Trophoblast cell (in vitro differentiated cells and primary cell): ENCODE data around the gene MAST4.

Experiments used
- DNase-seq, 2 donors: peaks; one replicate each; pipeline ENCODE4 v3.0.0-alpha.2; 2016
- H2AFZ ChIP-seq: 2 replicates; pipeline ENCODE4 v1.6.1; 2013; ENCODE audit warnings: low read length, moderate library complexity, mild to moderate bottlenecking; ENCODE audit not compliant: insufficient read depth, poor library complexity
- H2AK5ac ChIP-seq: 2 replicates; pipeline ENCODE4 v1.6.1; 2013; ENCODE audit warnings: mild to moderate bottlenecking, low read length
- H2BK120ac ChIP-seq: 2 replicates; pipeline ENCODE4 v1.6.1; 2013; ENCODE audit warnings: low read length, mild to moderate bottlenecking, moderate library complexity; ENCODE audit not compliant: insufficient read depth, poor library complexity
- H2BK12ac ChIP-seq: 2 replicates; pipeline ENCODE4 v1.6.1; 2013; ENCODE audit warnings: mild to moderate bottlenecking, low read length, moderate library complexity
- H2BK5ac ChIP-seq: 2 replicates; pipeline ENCODE4 v1.6.1; 2013; ENCODE audit warnings: low read length, low read depth, moderate library complexity, mild to moderate bottlenecking; ENCODE audit not compliant: poor library complexity
- H3K14ac ChIP-seq: 2 replicates; pipeline ENCODE4 v1.6.1; 2013; ENCODE audit warnings: mild to moderate bottlenecking, low read length
- H3K18ac ChIP-seq: 2 replicates; pipeline ENCODE4 v1.6.1; 2013; ENCODE audit warnings: mild to moderate bottlenecking, low read length
- H3K23ac ChIP-seq: 2 replicates; pipeline ENCODE4 v1.6.1; 2013; ENCODE audit warnings: low read length
- H3K27ac ChIP-seq: 2 replicates; pipeline ENCODE4 v1.5.1; 2013; ENCODE audit warnings: low read depth, mild to moderate bottlenecking, inconsistent platforms, low read length, moderate library complexity
- H3K27me3 ChIP-seq: 2 replicates; pipeline ENCODE4 v1.6.1; 2013; ENCODE audit warnings: inconsistent platforms, mild to moderate bottlenecking, low read length, moderate library complexity; ENCODE audit not compliant: insufficient read depth
- H3K36me3 ChIP-seq, 2 experiments: 1 replicate in 1 of 2; 2 replicates in 1 of 2; pipeline ENCODE4 v1.6.1; 2013; ENCODE audit warnings: low read length in 2 of 2, mild to moderate bottlenecking in 2 of 2, moderate library complexity in 1 of 2; ENCODE audit not compliant: insufficient read depth in 2 of 2, control insufficient read depth in 1 of 2
- H3K4ac ChIP-seq: 2 replicates; pipeline ENCODE4 v1.6.1; 2013; ENCODE audit warnings: low read depth, mild to moderate bottlenecking, low read length, moderate library complexity
- H3K4me1 ChIP-seq, 2 experiments: 1 replicate in 1 of 2; 2 replicates in 1 of 2; pipeline ENCODE4 v1.6.1; 2013; ENCODE audit warnings: low read length in 2 of 2, mild to moderate bottlenecking in 2 of 2, moderate library complexity in 1 of 2; ENCODE audit not compliant: insufficient read depth in 2 of 2, control insufficient read depth in 1 of 2
- H3K4me2 ChIP-seq: 2 replicates; pipeline ENCODE4 v1.6.1; 2013; ENCODE audit warnings: inconsistent platforms, mild to moderate bottlenecking, low read length, moderate library complexity
- H3K4me3 ChIP-seq: 2 replicates; pipeline ENCODE4 v1.5.1; 2013; ENCODE audit warnings: mild to moderate bottlenecking, low read depth, low read length, inconsistent platforms
- H3K79me1 ChIP-seq: one replicate; pipeline ENCODE4 v1.6.1; 2013; ENCODE audit warnings: low read length
- H3K79me2 ChIP-seq: 2 replicates; pipeline ENCODE4 v1.6.1; 2013; ENCODE audit warnings: low read length, mild to moderate bottlenecking; ENCODE audit not compliant: control insufficient read depth, insufficient read depth, poor library complexity
- H3K9ac ChIP-seq: 2 replicates; pipeline ENCODE4 v1.6.1; 2013; ENCODE audit warnings: mild to moderate bottlenecking, low read length
- H3K9me3 ChIP-seq: 2 replicates; pipeline ENCODE4 v1.6.1; 2013; ENCODE audit warnings: low read depth, mild to moderate bottlenecking, control low read depth, inconsistent platforms, low read length; ENCODE audit not compliant: insufficient read depth
- H4K12ac ChIP-seq: 2 replicates; pipeline ENCODE4 v1.6.1; 2013; ENCODE audit warnings: low read depth, mild to moderate bottlenecking, low read length, moderate library complexity
- H4K8ac ChIP-seq: 2 replicates; pipeline ENCODE4 v1.6.1; 2013; ENCODE audit warnings: low read depth, mild to moderate bottlenecking, low read length, moderate library complexity
- H4K91ac ChIP-seq: one replicate; pipeline ENCODE4 v1.6.1; 2013; ENCODE audit warnings: low read depth, mild to moderate bottlenecking, low read length, moderate library complexity
- WGBS: extraction: QIAGEN DNeasy Blood & Tissue Kit; methylation state at CpG from one replicate; pipeline ENCODE4 v1.1.7; 2013; ENCODE audit warnings: missing lambda C conversion rate; ENCODE audit not compliant: insufficient read length, insufficient coverage; ENCODE audit errors: extremely low coverage; 5-methylcytosine and 5-hydroxymethylcytosine counted together

The MAST4 gene

GRCh38 chr5:67187006-67187715 is 591.0 kb downstream of the MAST4 start:
- Histone ChIP-seq H3K14ac (no peak overlapping the region), H2BK12ac (no peak overlapping the region), H3K9ac (no peak overlapping the region), H3K9me3 (no peaks in the 10 kb centered on the region), H3K4ac (no peak overlapping the region), H2AFZ (no peak overlapping the region), H2AK5ac (no peak overlapping the region), H3K27ac (no peak overlapping the region), H4K12ac (no peak overlapping the region), H3K4me1 (no peaks in the 10 kb centered on the region), H3K36me3 (no peaks in the 10 kb centered on the region), H3K27me3 (no peaks in the 10 kb centered on the region), H3K4me3 (no peak overlapping the region), H2BK5ac (no peak overlapping the region), H4K8ac (no peak overlapping the region), H3K23ac (no peak overlapping the region), H4K91ac (no peak overlapping the region), H2BK120ac (no peak overlapping the region), H3K4me2 (no peak overlapping the region), H3K79me1 (no peaks in the 10 kb centered on the region), H3K79me2 (no peaks in the 10 kb centered on the region), H3K18ac (no peak overlapping the region)
- DNase-seq = no peak
- WGBS = no CpG with 5 or more reads among the region's 1 CpG

GRCh38 chr5:67188274-67189078 is 592.3 kb downstream of the MAST4 start:
- Histone ChIP-seq H3K4ac (no peak overlapping the region), H3K4me2 (no peak overlapping the region), H3K36me3 (no peaks in the 10 kb centered on the region), H2BK5ac (no peak overlapping the region), H3K27me3 (no peaks in the 10 kb centered on the region), H3K18ac (no peak overlapping the region), H3K14ac (no peak overlapping the region), H4K8ac (no peak overlapping the region), H2BK12ac (no peak overlapping the region), H3K4me3 (no peak overlapping the region), H2BK120ac (no peak overlapping the region), H3K79me1 (no peaks in the 10 kb centered on the region), H4K12ac (no peak overlapping the region), H3K27ac (no peak overlapping the region), H2AK5ac (no peak overlapping the region), H3K79me2 (no peaks in the 10 kb centered on the region), H2AFZ (no peak overlapping the region), H3K4me1 (no peaks in the 10 kb centered on the region), H3K9me3 (peaks cover 3% of the 10 kb centered on the region), H3K23ac (no peak overlapping the region), H4K91ac (no peak overlapping the region), H3K9ac (no peak overlapping the region)
- DNase-seq = no peak
- no CpG with 5 or more reads among the region's 7 CpGs for WGBS

GRCh38 chr5:67189079-67189354 is 592.8 kb downstream of the MAST4 start:
- Histone ChIP-seq H4K8ac (no peak overlapping the region), H3K14ac (no peak overlapping the region), H3K4me3 (no peak overlapping the region), H3K4me1 (no peaks in the 10 kb centered on the region), H3K4me2 (no peak overlapping the region), H2BK120ac (no peak overlapping the region), H3K79me2 (no peaks in the 10 kb centered on the region), H4K12ac (no peak overlapping the region), H3K36me3 (no peaks in the 10 kb centered on the region), H2AK5ac (no peak overlapping the region), H2AFZ (no peak overlapping the region), H2BK5ac (no peak overlapping the region), H2BK12ac (no peak overlapping the region), H3K9me3 (peaks cover 3% of the 10 kb centered on the region), H3K23ac (no peak overlapping the region), H3K27me3 (no peaks in the 10 kb centered on the region), H3K18ac (no peak overlapping the region), H4K91ac (no peak overlapping the region), H3K79me1 (no peaks in the 10 kb centered on the region), H3K4ac (no peak overlapping the region), H3K27ac (no peak overlapping the region), H3K9ac (no peak overlapping the region)
- no CpG with 5 or more reads among the region's 3 CpGs for whole genome bisulfite sequencing
- no peak for DNase-seq

- no peak overlapping the region for H3K23ac ChIP-seq
- H3K27me3 ChIP-seq = no peaks in the 10 kb centered on the region
Measured at GRCh38 chr5:67189931-67190330, 593.7 kb downstream of the MAST4 start.

More at GRCh38 chr5:67189931-67190330, 593.7 kb downstream of the MAST4 start:
- Histone ChIP-seq H4K8ac (no peak overlapping the region), H4K12ac (no peak overlapping the region), H3K18ac (no peak overlapping the region), H3K9me3 (peaks cover 3% of the 10 kb centered on the region), H2BK120ac (no peak overlapping the region), H2BK12ac (no peak overlapping the region), H2AFZ (no peak overlapping the region), H3K14ac (no peak overlapping the region), H2BK5ac (no peak overlapping the region), H2AK5ac (no peak overlapping the region), H3K27ac (no peak overlapping the region), H3K9ac (no peak overlapping the region), H3K4me1 (no peaks in the 10 kb centered on the region), H3K36me3 (no peaks in the 10 kb centered on the region), H4K91ac (no peak overlapping the region), H3K4me2 (no peak overlapping the region), H3K4ac (no peak overlapping the region), H3K4me3 (no peak overlapping the region), H3K79me2 (no peaks in the 10 kb centered on the region), H3K79me1 (no peaks in the 10 kb centered on the region)
- WGBS = no CpG with 5 or more reads among the region's 1 CpG
- no peak for DNase-seq
